ENCODE data around the gene CCSER1. TPM values are rescaled to one million over a fixed set of nuclear protein-coding genes. Genes with fewer than 3 reads are reported as not detected.
"Not testable (repeated sequence)": the region's sequence is repeated elsewhere in the genome, so short reads cannot be mapped to it uniquely, and the experiment has no call there.

CCSER1 gene
- total RNA-seq, 1 experiment from 2014 or later: 0.98 TPM

GRCh38 chr4:90648791-90649190 lies 521.6 kb downstream of the CCSER1 start:
- no peak for DNase-seq (ENCODE audit: low read depth)
- in situ Hi-C loops (cut with HindIII; ENCODE audit: low pct_unique_long_range_greater_than_20kb, low sequenced_read_pairs): no loop called here

DNA sequence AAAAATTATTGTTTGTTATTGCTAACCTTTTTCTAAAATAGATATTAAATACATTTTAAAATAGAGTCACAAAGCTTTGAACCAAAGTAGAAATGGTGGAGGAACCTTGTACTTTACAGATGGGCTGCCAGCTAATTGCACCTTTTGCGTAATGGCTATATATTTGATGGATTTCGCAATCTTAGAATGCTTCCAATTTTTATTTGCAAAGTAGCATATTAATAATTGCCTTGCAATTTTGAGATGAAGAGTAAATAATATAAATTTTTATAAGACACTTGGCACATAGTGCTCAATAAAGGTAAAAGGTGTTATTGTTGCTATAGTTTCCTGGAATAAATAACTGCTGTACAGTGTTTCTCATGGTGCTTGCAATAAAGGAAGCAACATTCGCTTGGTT lies 533.5 kb downstream of the CCSER1 start:
- no peak for DNase-seq (ENCODE audit: low read depth)
- in situ Hi-C loops (cut with HindIII; ENCODE audit: low pct_unique_long_range_greater_than_20kb, low sequenced_read_pairs): no loop called here

DNA sequence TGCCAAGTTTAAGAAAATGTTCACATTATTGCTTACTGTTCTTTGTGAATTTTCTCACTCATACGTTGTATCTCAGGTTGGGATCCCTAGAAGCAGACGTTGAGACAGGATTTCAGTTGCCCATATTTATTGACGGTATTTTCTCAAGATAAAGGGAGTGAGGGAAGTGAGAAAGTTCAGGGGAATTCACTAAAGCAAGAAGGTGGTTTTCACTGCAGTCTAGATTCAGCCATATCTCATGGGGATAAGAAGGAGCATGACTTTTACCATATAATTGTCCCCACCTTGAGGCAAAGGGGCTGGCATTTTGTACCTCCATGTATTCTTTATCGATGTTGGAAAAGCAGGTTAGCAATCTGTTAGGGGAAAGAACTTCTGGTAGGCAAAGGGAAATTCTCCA lies 543.0 kb downstream of the CCSER1 start:
- in situ Hi-C loops (cut with HindIII; ENCODE audit: low pct_unique_long_range_greater_than_20kb, low sequenced_read_pairs): no loop called here
- no peak for DNase-seq (ENCODE audit: low read depth)

DNA sequence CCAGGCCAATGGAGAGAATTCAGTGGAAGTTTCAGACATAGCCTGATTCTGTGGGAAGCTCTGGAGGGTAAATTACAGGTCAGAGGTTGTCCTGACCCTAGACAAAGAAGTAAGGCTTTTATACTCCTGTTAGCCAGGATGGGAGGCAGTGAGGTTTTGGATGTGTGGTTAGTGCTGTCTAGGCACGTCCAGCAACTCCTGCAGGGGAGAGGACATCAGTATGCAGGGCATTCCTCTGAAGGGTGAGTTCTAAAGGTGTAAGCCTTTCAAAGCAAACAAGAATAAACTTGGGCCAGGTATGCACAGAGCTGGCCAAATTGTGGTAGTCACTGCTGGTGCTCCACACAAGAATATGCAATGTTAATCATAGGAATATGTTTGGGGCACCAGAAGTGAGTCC lies 562.5 kb downstream of the CCSER1 start:
- no peak for DNase-seq (ENCODE audit: low read depth)
- in situ Hi-C loops (cut with HindIII; ENCODE audit: low pct_unique_long_range_greater_than_20kb, low sequenced_read_pairs): no loop called here

GRCh38 chr4:90695411-90695810 lies 568.2 kb downstream of the CCSER1 start:
- DNase-seq (ENCODE audit: low read depth): no peak
- in situ Hi-C loops (cut with HindIII; ENCODE audit: low pct_unique_long_range_greater_than_20kb, low sequenced_read_pairs): no loop called here

DNA sequence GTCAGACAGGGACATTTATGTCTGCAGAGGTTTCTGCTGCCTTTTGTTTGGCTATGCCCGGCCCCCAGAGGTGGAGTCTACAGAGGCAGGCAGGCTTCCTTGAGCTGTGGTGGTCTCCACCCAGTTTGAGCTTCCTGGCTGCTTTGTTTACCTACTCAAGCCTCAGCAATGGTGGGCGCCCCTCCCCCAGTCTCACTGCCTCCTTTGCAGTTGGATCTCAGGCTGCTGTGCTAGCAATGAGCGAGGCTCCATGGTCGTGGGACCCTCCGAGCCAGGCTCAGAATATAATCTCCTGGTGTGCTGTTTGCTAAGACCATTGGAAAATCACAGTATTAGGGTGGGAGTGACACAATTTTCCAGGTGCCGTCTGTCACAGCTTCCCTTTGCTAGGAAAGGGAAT lies 578.3 kb downstream of the CCSER1 start:
- in situ Hi-C loops (cut with HindIII; ENCODE audit: low pct_unique_long_range_greater_than_20kb, low sequenced_read_pairs); DNase-seq (ENCODE audit: low read depth): not testable (repeated sequence)

- DNase-seq (ENCODE audit: low read depth): no peak
- in situ Hi-C loops (cut with HindIII; ENCODE audit: low pct_unique_long_range_greater_than_20kb, low sequenced_read_pairs): no loop called here
These were observed 588.0 kb downstream of the CCSER1 start for GRCh38 chr4:90715242-90715641.

- in situ Hi-C loops (cut with HindIII; ENCODE audit: low pct_unique_long_range_greater_than_20kb, low sequenced_read_pairs): no loop called here
- peak; percentile 82 for DNase-seq (ENCODE audit: low read depth)
These were observed 591.7 kb downstream of the CCSER1 start for GRCh38 chr4:90718931-90719330.

- peak; percentile 51 for DNase-seq (ENCODE audit: low read depth)
These were observed 600.7 kb downstream of the CCSER1 start for GRCh38 chr4:90727938-90728337.

DNA sequence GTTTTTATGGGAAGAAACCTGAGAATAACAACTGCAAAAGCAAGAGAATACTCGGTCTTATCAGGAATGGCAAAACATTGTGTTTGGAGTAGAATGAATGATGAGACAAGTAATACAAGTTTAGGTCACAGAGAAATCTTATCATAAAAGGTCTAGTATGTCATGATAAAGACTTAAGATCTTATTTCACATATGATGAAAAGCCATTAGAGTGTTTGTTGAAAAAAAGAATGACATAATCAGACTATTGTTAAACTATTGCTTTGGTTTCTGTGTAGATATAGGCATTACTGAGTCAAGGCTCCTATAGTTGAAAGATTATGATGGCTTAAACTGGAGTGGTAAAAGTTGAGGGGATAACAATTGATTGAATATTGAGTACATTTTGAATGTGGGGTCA lies 603.6 kb downstream of the CCSER1 start:
- in situ Hi-C loops (cut with HindIII; ENCODE audit: low pct_unique_long_range_greater_than_20kb, low sequenced_read_pairs): no loop called here
- no peak for DNase-seq (ENCODE audit: low read depth)

More at GRCh38 chr4:90727938-90728337, 600.7 kb downstream of the CCSER1 start:
- in situ Hi-C loops (cut with HindIII; ENCODE audit: low pct_unique_long_range_greater_than_20kb, low sequenced_read_pairs): no loop called here

DNA sequence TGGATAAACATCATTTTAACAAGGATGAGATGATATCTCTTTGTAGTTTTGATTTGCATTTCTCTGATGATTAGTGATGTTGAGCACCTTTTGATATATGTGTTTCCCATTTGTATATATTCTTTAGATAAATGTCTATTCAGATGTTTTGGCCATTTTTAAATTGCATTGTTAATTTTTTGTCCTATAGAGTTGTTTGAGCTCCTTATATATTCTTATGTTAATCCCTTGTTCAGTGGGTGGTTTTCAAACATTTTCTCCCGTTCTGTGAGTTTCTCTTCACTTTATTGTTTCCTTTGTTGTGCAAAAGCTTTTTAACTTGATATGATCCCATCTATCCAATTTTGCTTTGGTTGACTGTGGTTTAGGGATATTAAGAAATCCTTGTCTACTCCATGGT lies 606.0 kb downstream of the CCSER1 start:
- in situ Hi-C loops (cut with HindIII; ENCODE audit: low pct_unique_long_range_greater_than_20kb, low sequenced_read_pairs): no loop called here

DNA sequence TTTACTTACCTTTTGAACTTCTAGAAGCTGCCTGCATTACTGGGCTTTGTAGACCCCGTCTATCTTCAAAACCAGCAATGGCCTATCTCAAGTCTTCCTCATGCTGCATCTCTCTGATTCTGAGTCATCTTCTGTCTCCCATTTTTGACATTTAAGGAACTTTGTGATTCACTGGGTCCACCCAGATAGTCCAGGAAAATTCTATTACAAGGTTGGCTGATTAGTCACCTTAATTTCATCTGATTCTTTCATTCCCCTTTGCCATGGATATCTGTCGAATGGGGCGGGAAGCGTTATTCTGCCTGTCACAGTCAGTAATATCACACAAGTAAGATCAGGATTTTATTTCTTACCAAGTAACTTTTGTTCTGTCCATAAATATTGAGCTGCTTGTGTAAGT lies 618.0 kb downstream of the CCSER1 start:
- in situ Hi-C loops (cut with HindIII; ENCODE audit: low pct_unique_long_range_greater_than_20kb, low sequenced_read_pairs): no loop called here
- peak; percentile 6 for DNase-seq (ENCODE audit: low read depth)

More for the DNA sequence above, 606.0 kb downstream of the CCSER1 start:
- DNase-seq (ENCODE audit: low read depth): no peak

GRCh38 chr4:90753068-90753467 lies 625.9 kb downstream of the CCSER1 start:
- in situ Hi-C loops (cut with HindIII; ENCODE audit: low pct_unique_long_range_greater_than_20kb, low sequenced_read_pairs): no loop called here
- DNase-seq (ENCODE audit: low read depth): no peak

- in situ Hi-C loops (cut with HindIII; ENCODE audit: low pct_unique_long_range_greater_than_20kb, low sequenced_read_pairs): no loop called here
- DNase-seq (ENCODE audit: low read depth): no peak
These were observed 630.4 kb downstream of the CCSER1 start for GRCh38 chr4:90757534-90758060.

DNA sequence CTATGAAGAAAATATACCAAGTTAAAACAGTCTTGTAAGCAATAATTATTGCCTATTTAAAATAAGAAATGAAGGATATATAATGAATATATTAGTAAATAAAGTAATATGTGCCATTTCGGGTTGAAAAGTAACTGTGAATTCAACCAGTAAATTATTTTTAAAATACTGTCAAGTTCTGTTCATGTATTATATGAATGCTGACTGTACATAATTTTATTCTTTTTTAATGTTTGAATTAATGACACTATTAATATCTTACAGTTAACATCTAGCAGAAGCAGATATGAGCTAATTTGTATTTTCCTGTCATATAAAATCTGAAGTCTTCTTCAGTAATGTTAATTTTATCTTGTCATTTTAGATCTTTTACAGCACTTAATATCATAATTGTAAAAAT lies 632.9 kb downstream of the CCSER1 start:
- no peak for DNase-seq (ENCODE audit: low read depth)
- in situ Hi-C loops (cut with HindIII; ENCODE audit: low pct_unique_long_range_greater_than_20kb, low sequenced_read_pairs): no loop called here

DNA sequence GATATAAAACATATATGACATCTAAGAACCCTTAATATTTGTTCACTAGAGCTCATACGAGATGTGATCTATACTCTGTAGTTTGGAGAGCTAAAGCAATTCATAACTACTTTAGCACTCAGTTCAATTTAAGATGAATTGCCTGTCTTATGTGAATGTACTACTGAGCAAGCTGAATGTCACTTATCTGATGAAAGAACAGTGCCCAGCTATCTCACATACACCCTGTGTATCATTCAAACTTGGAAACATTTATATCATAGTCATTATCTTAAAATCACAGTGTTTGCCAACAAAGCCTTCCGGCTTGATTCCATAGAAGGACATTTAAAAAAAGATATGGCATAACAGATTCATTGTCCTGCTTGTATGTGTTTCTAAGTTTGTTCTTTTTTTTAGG lies 639.6 kb downstream of the CCSER1 start:
- DNase-seq (ENCODE audit: low read depth): no peak
- in situ Hi-C loops (cut with HindIII; ENCODE audit: low pct_unique_long_range_greater_than_20kb, low sequenced_read_pairs): no loop called here

DNA sequence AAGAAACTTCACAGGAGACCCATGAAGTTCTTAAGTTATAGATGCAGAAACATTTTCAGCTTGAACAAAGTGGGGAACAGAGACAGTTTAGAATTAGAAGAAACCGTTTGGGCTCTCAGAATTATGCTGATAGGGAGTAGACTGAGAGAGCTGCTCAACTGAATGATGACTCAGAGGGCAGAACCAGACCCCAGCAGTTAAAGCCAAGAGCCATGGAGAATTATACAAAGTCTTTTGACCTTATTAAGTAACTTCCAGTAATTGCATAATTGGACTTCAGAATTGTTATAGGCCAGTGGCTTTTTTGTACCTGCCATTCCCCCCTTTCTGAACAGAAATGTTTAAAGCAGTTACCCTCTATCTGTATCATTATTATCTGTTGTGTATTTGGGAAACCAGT lies 642.1 kb downstream of the CCSER1 start:
- in situ Hi-C loops (cut with HindIII; ENCODE audit: low pct_unique_long_range_greater_than_20kb, low sequenced_read_pairs): no loop called here
- no peak for DNase-seq (ENCODE audit: low read depth)

GRCh38 chr4:90780193-90780592 lies 653.0 kb downstream of the CCSER1 start:
- in situ Hi-C loops (cut with HindIII; ENCODE audit: low pct_unique_long_range_greater_than_20kb, low sequenced_read_pairs): no loop called here
- DNase-seq (ENCODE audit: low read depth): no peak

DNA sequence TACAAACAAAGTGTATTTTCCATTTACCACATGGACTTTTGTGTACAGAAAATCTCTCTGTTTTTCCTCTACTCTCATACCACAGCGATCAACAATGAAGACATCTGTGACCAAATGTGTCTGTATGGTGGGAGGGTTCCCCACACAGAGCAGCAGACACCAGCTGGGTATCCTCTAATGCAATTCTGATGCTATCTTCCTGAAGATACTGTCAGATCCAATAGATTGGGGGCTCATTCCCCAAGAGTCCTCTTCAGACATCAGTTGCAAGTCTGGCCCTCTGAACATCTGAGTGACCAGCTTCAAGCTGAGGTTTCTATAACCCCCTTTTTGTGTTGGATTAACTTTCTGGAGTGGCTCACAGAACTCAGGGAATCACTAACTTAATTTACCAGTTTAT lies 659.4 kb downstream of the CCSER1 start:
- DNase-seq (ENCODE audit: low read depth): no peak
- in situ Hi-C loops (cut with HindIII; ENCODE audit: low pct_unique_long_range_greater_than_20kb, low sequenced_read_pairs): no loop called here

- no peak for DNase-seq (ENCODE audit: low read depth)
- in situ Hi-C loops (cut with HindIII; ENCODE audit: low pct_unique_long_range_greater_than_20kb, low sequenced_read_pairs): no loop called here
These were observed 665.5 kb downstream of the CCSER1 start for GRCh38 chr4:90792696-90793095.

DNA sequence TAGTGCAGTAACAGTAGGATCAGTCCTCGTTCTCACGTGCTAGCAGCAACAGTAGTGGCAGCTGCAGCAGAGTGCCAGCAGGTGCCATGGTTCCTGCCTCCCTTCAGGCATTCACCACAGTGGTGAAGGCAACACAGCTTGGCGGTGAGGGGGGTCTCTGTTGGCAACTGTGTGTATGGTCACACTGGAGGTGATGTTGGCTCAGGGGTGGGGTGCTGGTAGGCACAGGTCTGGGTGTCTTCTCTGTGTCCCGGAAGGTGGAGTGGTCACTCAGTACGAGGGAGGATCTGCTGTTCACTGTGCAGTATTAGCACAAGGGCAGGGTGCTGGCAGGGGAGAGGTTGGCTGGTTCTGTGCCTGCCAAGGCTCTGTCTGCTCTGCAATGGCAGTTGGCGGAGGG lies 671.8 kb downstream of the CCSER1 start:
- no peak for DNase-seq (ENCODE audit: low read depth)
- in situ Hi-C loops (cut with HindIII; ENCODE audit: low pct_unique_long_range_greater_than_20kb, low sequenced_read_pairs): no loop called here

Measured in Caki2 (cell line).